ENCODE measurements around the gene TAGLN3. TPM values are rescaled to one million over a fixed set of nuclear protein-coding genes. Genes with fewer than 3 reads are reported as not detected.

Gene TAGLN3
- total RNA-seq, 2 experiments from 2014 or later: 0.78 to 0.85 TPM

DNA sequence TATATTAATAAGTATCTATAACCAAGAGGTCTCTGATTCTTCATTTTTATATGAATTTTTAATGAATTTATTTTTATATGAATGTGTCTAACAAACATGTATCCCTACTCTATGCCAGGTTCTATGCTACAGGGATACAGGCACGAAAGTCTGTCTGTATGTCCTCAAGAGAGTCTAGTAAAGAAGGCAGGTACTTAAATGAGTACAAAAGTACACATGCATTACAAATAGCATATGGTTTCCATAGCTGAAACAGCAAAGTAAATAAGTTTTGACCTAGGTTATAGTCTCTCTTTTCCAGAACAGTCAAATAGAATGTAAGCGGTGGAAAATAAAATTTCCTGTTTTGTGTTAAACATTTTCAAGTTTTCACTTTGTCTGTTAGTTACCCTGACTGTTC, 33.2 kb upstream of the TAGLN3 start:
- intact Hi-C loops (cut with micrococcal nuclease): loop anchor here (1.0 to 5.0 kb wide), 3 partner anchors 68 to 204 kb away; no protein-coding TSS in a partner anchor
- H3K4me3 Mint-ChIP-seq: no peak overlapping the region
- H3K27ac Mint-ChIP-seq: no peak overlapping the region
- DNase-seq: no peak
- peaks cover 21% of the 10 kb centered on the region for H3K4me1 Mint-ChIP-seq (ENCODE audit: low read depth)
- H3K9me3 Mint-ChIP-seq: no peaks in the 10 kb centered on the region
- CTCF ChIA-PET: interaction anchor here (0.5 to 9.7 kb wide), 10 partner anchors 14 to 388 kb away, joined by 3 to 278 read pairs (median 4); partner anchors contain the start of genes ABHD10 and ZBED2
- no peaks in the 10 kb centered on the region for H3K36me3 Mint-ChIP-seq
- POLR2A ChIA-PET: interaction anchor here (1.0 to 1.2 kb wide), 2 partner anchors 14 to 264 kb away, joined by 4 to 5 read pairs; partner anchors contain the start of gene ABHD10
- H3K27me3 Mint-ChIP-seq: no peaks in the 10 kb centered on the region

DNA sequence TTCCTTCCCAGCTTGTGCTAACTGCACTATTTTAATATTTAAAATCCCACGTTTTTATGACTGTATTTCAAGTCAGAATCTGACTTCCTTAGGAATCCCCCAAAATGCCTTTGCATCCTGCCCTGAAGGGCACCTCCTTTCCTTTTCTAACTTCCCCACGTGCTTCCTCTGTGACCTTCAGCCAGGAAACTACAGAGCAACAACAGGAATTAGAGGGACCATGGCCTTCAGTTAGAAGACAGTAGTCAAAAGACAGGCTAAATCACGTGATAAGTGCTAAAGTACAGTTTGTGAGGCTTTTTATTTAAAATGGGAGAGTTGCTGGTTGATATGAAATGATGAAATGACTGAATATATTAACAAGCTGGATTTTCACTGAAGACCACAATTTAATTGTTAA, 31.7 kb upstream of the TAGLN3 start:
- no peaks in the 10 kb centered on the region for H3K27me3 Mint-ChIP-seq
- no peak overlapping the region for H3K4me3 Mint-ChIP-seq
- no peaks in the 10 kb centered on the region for H3K9me3 Mint-ChIP-seq
- ChIA-PET POLR2A (interaction anchor here (1.0 to 1.2 kb wide), 2 partner anchors 12 to 295 kb away, joined by 3 read pairs; partner anchors contain the start of gene ABHD10), CTCF (interaction anchor here (0.6 to 9.7 kb wide), 31 partner anchors 10 to 428 kb away, joined by 3 to 278 read pairs (median 4); partner anchors contain the start of genes ABHD10 and PHLDB2)
- DNase-seq: no peak
- H3K27ac Mint-ChIP-seq: no peak overlapping the region
- H3K4me1 Mint-ChIP-seq (ENCODE audit: low read depth): peaks cover 21% of the 10 kb centered on the region
- intact Hi-C loops (cut with micrococcal nuclease): loop anchor here (1.0 to 5.0 kb wide), 4 partner anchors 70 to 298 kb away; no protein-coding TSS in a partner anchor
- no peaks in the 10 kb centered on the region for H3K36me3 Mint-ChIP-seq

DNA sequence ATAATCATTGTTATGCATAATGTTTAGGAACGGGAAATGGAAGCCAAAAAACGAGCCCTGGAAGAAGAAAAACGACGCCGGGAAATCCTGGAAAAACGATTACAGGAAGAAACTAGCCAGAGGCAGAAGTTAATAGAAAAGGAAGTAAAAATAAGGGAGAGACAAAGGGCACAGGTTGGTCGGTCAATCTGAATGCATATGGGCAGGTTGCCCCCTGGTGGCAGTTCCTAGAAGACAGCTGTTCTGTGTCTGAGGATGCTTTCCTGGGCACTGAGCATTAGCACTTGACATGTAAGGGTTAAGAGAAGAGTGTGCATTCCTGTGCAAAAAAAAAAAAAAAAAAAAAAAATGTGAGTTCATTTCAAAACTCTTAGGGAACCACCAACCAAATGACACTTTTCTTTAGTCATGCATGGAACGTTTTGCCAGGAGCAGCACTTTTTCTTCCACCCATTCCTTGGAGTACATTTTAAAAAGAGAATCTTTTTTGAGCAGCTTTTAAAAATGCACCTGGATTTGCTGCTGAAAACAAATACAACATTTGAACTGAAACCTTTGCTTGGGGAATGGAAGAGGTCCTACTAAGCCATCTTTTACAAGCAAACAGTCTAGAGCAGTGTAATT, 31.0 kb upstream of the TAGLN3 start:
- ChIA-PET POLR2A (interaction anchor here (0.6 to 1.2 kb wide), 3 partner anchors 11 to 295 kb away, joined by 3 read pairs; partner anchors contain the start of gene ABHD10), CTCF (interaction anchor here (0.7 to 9.7 kb wide), 37 partner anchors 10 to 919 kb away, joined by 3 to 278 read pairs (median 4); partner anchors contain the start of genes ABHD10 and PHLDB2)
- Mint-ChIP-seq H3K27me3 (no peaks in the 10 kb centered on the region), H3K9me3 (no peaks in the 10 kb centered on the region), H3K27ac (no peak overlapping the region), H3K4me3 (no peak overlapping the region), H3K4me1 (ENCODE audit: low read depth) (peaks cover 21% of the 10 kb centered on the region), H3K36me3 (no peaks in the 10 kb centered on the region)
- intact Hi-C loops (cut with micrococcal nuclease): loop anchor here (1.0 to 5.0 kb wide), 5 partner anchors 46 to 298 kb away; no protein-coding TSS in a partner anchor
- peak; percentile 87 for DNase-seq

DNA sequence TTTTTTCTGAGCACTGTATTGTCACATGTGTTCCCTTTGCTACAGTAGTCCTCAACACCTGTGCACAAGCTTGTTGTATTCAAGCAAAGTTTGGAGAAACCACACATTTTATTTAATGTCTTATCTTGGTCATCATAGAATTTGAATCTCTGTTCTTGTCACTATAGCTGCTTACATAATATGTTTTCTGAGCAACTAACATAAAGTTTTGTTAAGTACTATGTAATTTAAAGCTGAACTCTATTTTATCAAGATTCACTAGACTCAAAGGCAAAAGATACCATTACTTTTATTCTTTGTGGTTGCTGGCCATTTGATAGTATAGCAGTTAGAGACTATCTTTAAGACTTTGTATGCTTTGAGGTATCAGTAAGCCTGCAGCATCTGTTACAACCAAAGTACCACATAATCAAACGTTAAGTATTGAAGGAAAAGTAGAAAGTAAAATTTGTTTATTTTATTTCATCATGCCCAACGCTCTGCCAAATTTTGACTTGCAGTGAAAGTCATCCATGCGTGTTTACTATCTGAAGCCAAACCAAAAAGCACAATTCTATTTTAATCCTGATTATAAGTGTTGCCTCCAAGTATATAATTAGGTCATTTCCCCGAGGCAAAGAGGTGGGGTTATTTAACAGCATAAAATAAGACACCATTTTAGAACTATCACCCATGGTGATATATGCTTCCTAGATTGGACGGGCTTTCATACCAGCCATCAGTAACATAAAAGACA, 30.2 kb upstream of the TAGLN3 start:
- H3K9me3 Mint-ChIP-seq: no peaks in the 10 kb centered on the region
- no peaks in the 10 kb centered on the region for H3K27me3 Mint-ChIP-seq
- intact Hi-C loops (cut with micrococcal nuclease): loop anchor here (1.0 to 5.0 kb wide), 3 partner anchors 45 to 106 kb away; no protein-coding TSS in a partner anchor
- POLR2A ChIA-PET: interaction anchor here (1.0 kb wide), 1 partner anchor 296 kb away, joined by 3 read pairs; no protein-coding TSS in a partner anchor
- peaks cover 19% of the 10 kb centered on the region for H3K4me1 Mint-ChIP-seq (ENCODE audit: low read depth)
- no peak overlapping the region for H3K27ac Mint-ChIP-seq
- no peak overlapping the region for H3K4me3 Mint-ChIP-seq
- H3K36me3 Mint-ChIP-seq: no peaks in the 10 kb centered on the region
- CTCF ChIA-PET: interaction anchor here (0.7 to 9.7 kb wide), 34 partner anchors 8 to 429 kb away, joined by 3 to 278 read pairs (median 4); partner anchors contain the start of genes ABHD10 and PHLDB2
- DNase-seq: no peak

DNA sequence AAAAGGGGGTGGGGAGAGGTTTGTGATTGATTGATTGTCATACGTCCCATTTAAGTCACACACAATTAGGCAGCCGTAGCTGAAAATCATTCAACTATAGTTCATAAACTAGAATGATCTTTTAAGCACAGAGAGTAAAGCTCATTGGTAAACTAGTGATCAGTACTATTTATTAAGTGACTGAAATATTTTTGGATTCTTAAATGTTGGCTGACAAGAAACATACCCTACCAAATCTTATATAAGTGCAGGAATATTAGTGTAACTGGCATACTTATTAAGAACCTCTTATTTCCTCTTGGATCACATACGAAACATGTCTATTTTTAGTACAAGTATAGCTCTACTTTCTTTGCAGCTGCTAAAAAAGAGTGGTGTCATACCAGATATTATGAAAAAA, 28.3 kb upstream of the TAGLN3 start:
- H3K27me3 Mint-ChIP-seq: no peaks in the 10 kb centered on the region
- H3K9me3 Mint-ChIP-seq: no peaks in the 10 kb centered on the region
- H3K4me3 Mint-ChIP-seq: no peak overlapping the region
- no peaks in the 10 kb centered on the region for H3K36me3 Mint-ChIP-seq
- intact Hi-C loops (cut with micrococcal nuclease): loop anchor here (10.0 kb wide), 1 partner anchor 896 kb away; the partner anchor contains the start of gene NECTIN3
- ChIA-PET CTCF (interaction anchor here (0.8 to 9.7 kb wide), 7 partner anchors 9 to 354 kb away, joined by 3 to 278 read pairs (median 6); no protein-coding TSS in a partner anchor), POLR2A (no interaction called here)
- H3K4me1 Mint-ChIP-seq (ENCODE audit: low read depth): peaks cover 13% of the 10 kb centered on the region
- no peak overlapping the region for H3K27ac Mint-ChIP-seq
- DNase-seq: no peak

- intact Hi-C loops (cut with micrococcal nuclease): loop anchor here (10.0 kb wide), 1 partner anchor 897 kb away; the partner anchor contains the start of gene NECTIN3
- Mint-ChIP-seq H3K9me3 (no peaks in the 10 kb centered on the region), H3K27me3 (no peaks in the 10 kb centered on the region), H3K4me1 (ENCODE audit: low read depth) (peaks cover 6% of the 10 kb centered on the region), H3K27ac (no peak overlapping the region), H3K36me3 (no peaks in the 10 kb centered on the region), H3K4me3 (no peak overlapping the region)
- CTCF ChIA-PET: interaction anchor here (0.8 to 9.7 kb wide), 4 partner anchors 15 to 302 kb away, joined by 3 to 278 read pairs (median 62); no protein-coding TSS in a partner anchor
- POLR2A ChIA-PET: no interaction called here
- no peak for DNase-seq
These were observed 27.1 kb upstream of the TAGLN3 start for GRCh38 chr3:111971533-111972130.

DNA sequence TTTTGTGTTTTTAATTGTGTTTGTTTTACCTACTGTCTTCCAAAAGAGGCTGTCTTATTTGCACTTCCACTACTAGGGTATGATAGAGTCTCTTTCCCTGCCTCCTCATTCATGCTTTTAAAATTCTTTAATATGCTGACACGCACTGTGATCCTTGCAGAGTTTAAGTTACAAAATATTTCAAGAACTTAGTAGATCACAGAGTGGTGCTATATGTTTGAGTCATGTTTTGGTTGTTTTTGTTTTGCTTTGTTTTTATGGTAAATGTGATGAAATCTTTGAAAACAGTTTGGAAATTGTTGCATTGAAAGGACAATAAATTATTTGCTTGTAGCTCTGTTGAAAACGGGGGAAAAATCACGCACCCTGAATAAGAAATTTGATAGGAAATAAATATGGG, 25.8 kb upstream of the TAGLN3 start:
- Mint-ChIP-seq H3K27ac (no peak overlapping the region), H3K4me1 (ENCODE audit: low read depth) (no peaks in the 10 kb centered on the region), H3K4me3 (no peak overlapping the region), H3K27me3 (no peaks in the 10 kb centered on the region), H3K9me3 (no peaks in the 10 kb centered on the region), H3K36me3 (no peaks in the 10 kb centered on the region)
- ChIA-PET POLR2A (no interaction called here), CTCF (interaction anchor here (1.5 to 9.7 kb wide), 5 partner anchors 16 to 303 kb away, joined by 4 to 278 read pairs (median 18); no protein-coding TSS in a partner anchor)
- no peak for DNase-seq
- intact Hi-C loops (cut with micrococcal nuclease): loop anchor here (10.0 kb wide), 1 partner anchor 898 kb away; the partner anchor contains the start of gene NECTIN3

DNA sequence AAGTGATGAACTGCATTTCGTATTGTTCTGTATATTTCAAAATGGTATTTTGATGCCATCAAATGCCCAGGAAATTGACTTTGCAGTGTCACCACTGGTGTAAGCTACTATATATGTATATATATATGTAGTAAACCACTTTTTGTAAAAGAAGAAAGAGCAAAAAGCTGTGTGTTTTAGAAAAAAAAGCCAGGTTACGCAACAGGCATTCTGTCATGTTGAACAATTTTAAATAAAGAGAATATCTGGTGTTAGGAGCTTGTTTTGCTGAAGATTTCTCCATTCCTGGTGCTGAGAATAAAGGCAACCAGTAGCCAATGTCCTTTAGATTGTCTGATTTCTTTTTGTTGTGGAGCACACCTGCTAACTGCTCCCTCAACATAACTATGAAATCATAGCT, 23.6 kb upstream of the TAGLN3 start:
- ChIA-PET CTCF (interaction anchor here (0.9 to 1.4 kb wide), 4 partner anchors 14 to 302 kb away, joined by 3 to 8 read pairs (median 3); no protein-coding TSS in a partner anchor), POLR2A (no interaction called here)
- no peak overlapping the region for H3K4me3 Mint-ChIP-seq
- no peaks in the 10 kb centered on the region for H3K9me3 Mint-ChIP-seq
- intact Hi-C loops (cut with micrococcal nuclease): loop anchor here (5.0 to 10.0 kb wide), 3 partner anchors 358 to 900 kb away; partner anchors contain the start of gene NECTIN3
- no peak overlapping the region for H3K27ac Mint-ChIP-seq
- no peaks in the 10 kb centered on the region for H3K27me3 Mint-ChIP-seq
- H3K36me3 Mint-ChIP-seq: no peaks in the 10 kb centered on the region
- H3K4me1 Mint-ChIP-seq (ENCODE audit: low read depth): peaks cover 7% of the 10 kb centered on the region
- no peak for DNase-seq

GRCh38 chr3:111976254-111976653, 22.5 kb upstream of the TAGLN3 start:
- ChIA-PET CTCF (interaction anchor here (0.8 to 4.9 kb wide), 4 partner anchors 8 to 259 kb away, joined by 3 to 55 read pairs (median 24); no protein-coding TSS in a partner anchor), POLR2A (no interaction called here)
- Mint-ChIP-seq H3K9me3 (no peaks in the 10 kb centered on the region), H3K36me3 (peaks cover 4% of the 10 kb centered on the region), H3K4me1 (ENCODE audit: low read depth) (peaks cover 18% of the 10 kb centered on the region), H3K27ac (no peak overlapping the region), H3K27me3 (no peaks in the 10 kb centered on the region), H3K4me3 (no peak overlapping the region)
- intact Hi-C loops (cut with micrococcal nuclease): loop anchor here (5.0 to 10.0 kb wide), 3 partner anchors 359 to 901 kb away; partner anchors contain the start of gene NECTIN3
- DNase-seq: no peak

GRCh38 chr3:111978583-111979433, 19.9 kb upstream of the TAGLN3 start, which contains the start of gene ABHD10:
Gene ABHD10, plus strand, starts transcription at chr3:111979026. Its CDS starts 36 bp downstream, at chr3:111979062.
- no peaks in the 10 kb centered on the region for H3K9me3 Mint-ChIP-seq
- intact Hi-C loops (cut with micrococcal nuclease): loop anchor here (1.0 to 10.0 kb wide), 6 partner anchors 23 to 904 kb away; partner anchors contain the start of gene NECTIN3
- peak; percentile 98 for DNase-seq
- peak within 1 kb of the TSS; percentile 91 for H3K27ac Mint-ChIP-seq
- H3K27me3 Mint-ChIP-seq: no peaks in the 10 kb centered on the region
- ChIA-PET CTCF (interaction anchor here (0.6 to 4.9 kb wide), 21 partner anchors 8 to 398 kb away, joined by 3 to 55 read pairs (median 4); partner anchors contain the start of gene PHLDB2), POLR2A (interaction anchor here (0.6 to 2.9 kb wide), 23 partner anchors 11 to 431 kb away, joined by 3 to 13 read pairs (median 4); no protein-coding TSS in a partner anchor)
- peak within 1 kb of the TSS; percentile 90 for H3K4me3 Mint-ChIP-seq
- H3K36me3 Mint-ChIP-seq: peaks cover 13% of the 10 kb centered on the region
- H3K4me1 Mint-ChIP-seq (ENCODE audit: low read depth): peaks cover 38% of the 10 kb centered on the region
